Sigmoid colon (tissue), 4 donors: Measurements from ENCODE around the gene AGTPBP1.

Experiments used
- EP300 ChIP-seq, 4 donors: sonication (generic); formaldehyde crosslinking; IDR thresholded peaks; one replicate each; pipeline ENCODE4 v1.6.1; 2017; ENCODE audit warnings: antibody characterized with exemption in 4 of 4
- POLR2A ChIP-seq, 2 donors: fragments of 450-650 bp; IDR thresholded peaks; one replicate each; pipeline ENCODE4 v1.6.1; 2016; ENCODE audit warnings: antibody characterized with exemption in 2 of 2, mild to moderate bottlenecking in 2 of 2, moderate library complexity in 2 of 2
- POLR2AphosphoS5 ChIP-seq, 4 donors: sonication (generic); formaldehyde crosslinking; IDR thresholded peaks; one replicate each; pipeline ENCODE4 v1.6.1; 2017; ENCODE audit warnings: antibody characterized with exemption in 4 of 4
- TF ChIP-seq, protein P1 (sequence below), 4 experiments: fragments of 450-650 bp in 3 of 4; fragments of 200-600 bp in 1 of 4; IDR thresholded peaks; one replicate each; pipeline ENCODE4 v1.5.1; 2016 to 2019; ENCODE audit warnings: antibody characterized with exemption in 4 of 4, mild to moderate bottlenecking in 3 of 4, moderate library complexity in 2 of 4

GRCh38 chr9:85658716-85659115 lies 83.0 kb downstream of the AGTPBP1 start:
- TF ChIP-seq, protein P1, sequence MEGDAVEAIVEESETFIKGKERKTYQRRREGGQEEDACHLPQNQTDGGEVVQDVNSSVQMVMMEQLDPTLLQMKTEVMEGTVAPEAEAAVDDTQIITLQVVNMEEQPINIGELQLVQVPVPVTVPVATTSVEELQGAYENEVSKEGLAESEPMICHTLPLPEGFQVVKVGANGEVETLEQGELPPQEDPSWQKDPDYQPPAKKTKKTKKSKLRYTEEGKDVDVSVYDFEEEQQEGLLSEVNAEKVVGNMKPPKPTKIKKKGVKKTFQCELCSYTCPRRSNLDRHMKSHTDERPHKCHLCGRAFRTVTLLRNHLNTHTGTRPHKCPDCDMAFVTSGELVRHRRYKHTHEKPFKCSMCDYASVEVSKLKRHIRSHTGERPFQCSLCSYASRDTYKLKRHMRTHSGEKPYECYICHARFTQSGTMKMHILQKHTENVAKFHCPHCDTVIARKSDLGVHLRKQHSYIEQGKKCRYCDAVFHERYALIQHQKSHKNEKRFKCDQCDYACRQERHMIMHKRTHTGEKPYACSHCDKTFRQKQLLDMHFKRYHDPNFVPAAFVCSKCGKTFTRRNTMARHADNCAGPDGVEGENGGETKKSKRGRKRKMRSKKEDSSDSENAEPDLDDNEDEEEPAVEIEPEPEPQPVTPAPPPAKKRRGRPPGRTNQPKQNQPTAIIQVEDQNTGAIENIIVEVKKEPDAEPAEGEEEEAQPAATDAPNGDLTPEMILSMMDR (IDR thresholded peaks at IDR 0.05), result no peak
- TF ChIP-seq EP300 (IDR thresholded peaks at IDR 0.05) (no peak), POLR2A (IDR thresholded peaks at IDR 0.05) (no peak), POLR2AphosphoS5 (IDR thresholded peaks at IDR 0.05) (no peak)
